Stimulated activated CD4-positive, alpha-beta T cell treated with anti-CD3 and anti-CD28 coated beads, TNF-alpha, amount 100 ng/mL, for 24 hours (primary cell): Measurements from ENCODE around the gene TUBB3.
"Not testable (repeated sequence)": the region's sequence is repeated elsewhere in the genome, so short reads cannot be mapped to it uniquely, and the experiment has no call there.

Experiments
- DNase-seq, 3 experiments: peaks; one replicate each; pipeline ENCODE4 v3.0.0-alpha.2; 2020; ENCODE audit warnings: low read depth in 3 of 3

TUBB3 gene

GRCh38 chr16:89965447-89966225 is 42.5 kb downstream of the TUBB3 start:
- DNase-seq: no peak

DNA sequence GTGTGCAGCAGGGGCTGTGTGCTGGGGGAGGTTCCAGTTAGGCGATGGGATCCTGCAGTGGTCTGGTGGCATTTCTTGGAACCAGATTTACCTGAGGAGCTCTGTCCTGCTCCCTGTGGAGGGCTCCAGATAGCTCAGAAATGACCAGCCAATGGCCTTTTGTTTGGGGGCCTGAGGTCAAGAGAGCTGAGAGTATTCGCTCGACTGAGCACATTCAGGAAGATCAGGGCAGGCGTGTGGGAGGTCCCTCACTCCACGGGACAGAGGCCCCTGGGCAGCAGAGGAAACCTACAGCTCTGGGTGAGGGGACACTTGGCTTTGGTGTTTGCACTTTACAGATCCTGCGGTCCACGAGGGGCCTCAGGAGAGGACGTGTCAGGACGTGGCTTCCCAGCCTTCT is 43.6 kb downstream of the TUBB3 start:
- DNase-seq: no peak

- not testable (repeated sequence) for DNase-seq
Measured at GRCh38 chr16:89967436-89967835, 44.3 kb downstream of the TUBB3 start.

- DNase-seq: not testable (repeated sequence)
Measured at GRCh38 chr16:89968074-89968473, 44.9 kb downstream of the TUBB3 start.

- DNase-seq: no peak
Measured at GRCh38 chr16:89969741-89970410, 46.7 kb downstream of the TUBB3 start.

DNA sequence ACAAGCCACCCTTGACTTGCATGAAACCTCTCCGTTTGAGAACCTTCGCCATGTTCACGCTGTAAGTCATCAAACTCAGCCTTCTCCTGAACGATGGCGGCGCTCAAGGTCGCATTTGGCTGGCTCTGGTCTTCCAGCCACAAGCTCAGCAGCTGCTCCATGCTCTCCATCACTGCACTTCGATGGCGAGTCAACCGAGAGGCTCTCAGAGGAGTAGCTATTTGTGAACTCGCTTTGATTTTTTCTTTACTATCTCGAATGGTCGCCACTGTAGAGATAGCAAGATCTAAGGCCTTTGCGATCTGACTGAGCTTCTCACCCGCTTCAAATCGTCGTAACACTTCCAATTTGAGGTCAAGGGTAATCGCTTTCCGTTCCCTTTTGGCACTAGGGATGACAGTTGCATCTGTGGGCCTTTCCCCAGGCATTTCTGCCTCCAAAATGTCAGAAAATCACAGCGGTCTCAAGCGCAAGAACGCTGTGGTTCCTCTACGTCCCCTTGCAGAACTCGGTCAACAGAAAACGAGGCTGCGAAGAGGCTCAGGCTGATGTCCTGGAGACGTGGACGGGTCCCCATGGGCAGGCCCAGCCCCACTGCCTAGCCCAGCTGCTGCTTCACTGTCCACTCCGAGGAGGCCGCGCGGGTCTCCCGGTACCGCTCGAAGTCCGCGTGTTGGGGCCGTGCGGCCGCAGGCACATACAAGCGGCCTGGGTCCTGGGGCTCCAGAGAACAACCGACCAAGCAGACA is 48.5 kb downstream of the TUBB3 start:
- no peak for DNase-seq

- DNase-seq: peak; percentile 78 to 86 (median 80)
Measured at GRCh38 chr16:89972244-89973234, 49.4 kb downstream of the TUBB3 start.

DNA sequence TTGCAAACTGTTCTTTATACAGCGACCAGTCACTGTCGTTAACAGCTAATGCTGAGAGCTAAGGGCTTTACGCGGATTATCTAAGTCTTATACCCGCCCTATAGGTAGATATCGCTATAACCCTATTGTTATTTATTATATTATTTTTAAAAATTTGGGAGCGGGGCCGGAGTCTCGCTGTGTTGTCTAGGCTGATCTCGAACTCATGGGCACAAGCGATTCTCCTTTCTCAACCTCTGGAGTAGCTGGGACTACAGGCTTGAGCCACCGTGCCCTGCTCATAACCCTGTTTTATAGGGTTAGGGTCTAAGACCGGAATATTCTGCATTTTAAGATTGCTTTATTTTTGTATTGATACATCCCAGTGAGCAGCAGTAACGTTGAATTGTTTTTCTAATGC is 50.1 kb downstream of the TUBB3 start:
- DNase-seq: no peak

DNA sequence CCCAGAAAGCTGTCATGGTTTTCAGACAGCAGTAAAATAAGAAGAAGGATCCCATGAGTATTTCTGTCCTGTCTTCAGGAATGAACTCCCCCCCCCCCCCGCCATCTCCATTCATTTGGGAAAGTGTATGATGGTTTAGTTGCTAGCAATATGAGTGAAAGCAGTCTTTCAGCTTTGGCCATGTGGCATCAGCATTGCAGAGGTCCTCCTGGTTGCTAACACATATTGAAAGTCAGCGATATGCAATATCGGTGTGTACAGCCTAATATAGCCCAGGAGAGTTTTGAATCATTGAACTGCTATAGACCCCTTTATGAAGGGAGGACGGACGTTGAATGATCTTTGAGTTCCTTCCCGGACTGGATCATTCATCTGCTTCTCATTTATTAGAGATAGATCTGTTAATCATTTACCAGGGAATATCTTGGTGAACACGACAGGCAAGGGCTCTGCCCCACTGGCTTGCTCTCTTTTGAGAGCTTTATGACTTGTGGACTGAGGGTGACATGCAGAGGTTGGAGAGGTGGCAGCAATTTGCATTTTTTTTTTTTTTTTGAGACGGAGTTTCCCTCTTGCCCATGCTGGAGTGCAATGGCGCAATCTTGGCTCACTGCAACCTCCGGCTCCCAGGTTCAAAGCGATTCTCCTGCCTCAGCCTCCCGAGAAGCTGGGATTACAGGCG is 50.7 kb downstream of the TUBB3 start:
- DNase-seq: no peak

DNA sequence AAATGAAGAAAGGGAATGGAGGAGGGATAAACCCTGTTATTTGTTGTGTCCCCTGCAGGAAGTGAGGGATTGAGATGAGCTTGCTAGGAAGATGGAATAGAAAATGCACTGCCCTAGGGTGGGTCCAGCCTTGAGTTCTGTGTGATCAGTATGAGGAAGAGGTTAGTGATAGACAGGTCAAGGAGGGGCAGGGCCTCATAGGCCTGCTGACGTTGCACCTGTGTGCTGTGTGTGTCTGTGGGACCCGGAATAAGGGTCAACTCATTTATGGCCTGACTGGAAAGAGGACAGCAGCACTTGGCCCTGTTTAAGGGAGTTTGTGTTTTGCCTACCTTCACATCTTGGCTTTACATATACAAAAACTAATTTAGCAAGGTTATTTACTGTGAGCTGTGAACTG is 51.7 kb downstream of the TUBB3 start:
- no peak for DNase-seq

- DNase-seq: peak in 1 of 3 experiments; percentile 28
Measured at GRCh38 chr16:89981414-89981813, 58.3 kb downstream of the TUBB3 start.

DNA sequence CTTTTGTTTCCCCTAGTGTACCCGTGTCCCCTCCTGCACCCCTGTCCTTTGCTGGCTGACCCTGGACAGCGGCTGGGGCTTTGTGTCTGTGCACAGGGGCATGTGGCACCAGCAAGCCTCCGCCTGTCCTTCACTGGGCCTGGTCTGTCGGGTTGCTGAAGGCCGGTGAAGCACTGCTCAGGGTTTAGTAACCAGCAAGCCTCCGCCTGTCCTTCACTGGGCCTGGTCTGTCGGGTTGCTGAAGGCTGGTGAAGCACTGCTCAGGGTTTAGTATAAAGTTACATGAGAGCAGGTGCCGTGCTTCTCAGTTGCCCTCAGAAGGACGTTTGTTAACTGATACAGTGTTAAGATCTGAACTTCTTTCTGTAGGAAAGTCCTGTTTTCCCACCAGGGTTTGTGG is 59.2 kb downstream of the TUBB3 start:
- DNase-seq: no peak

DNA sequence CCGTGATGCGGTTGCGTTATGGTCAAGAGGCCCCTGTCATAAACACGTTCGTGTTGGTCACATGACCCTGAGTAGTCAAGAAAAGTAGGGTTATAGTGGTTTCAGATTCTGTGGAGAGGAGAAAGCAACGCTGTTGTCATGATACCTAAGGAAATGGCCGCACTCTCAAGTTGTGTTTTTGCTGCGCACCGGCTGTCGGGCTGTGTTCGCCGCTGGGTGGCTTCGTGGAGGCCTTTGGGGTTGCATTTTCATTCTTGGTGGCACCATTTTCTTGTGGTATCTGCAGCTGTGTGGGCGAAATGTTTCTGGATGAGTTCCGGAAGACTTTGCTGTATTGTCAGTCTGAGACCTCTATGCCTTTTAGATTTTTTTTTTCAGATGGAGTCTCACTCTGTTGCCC is 60.4 kb downstream of the TUBB3 start:
- peak in 1 of 3 experiments; percentile 19 for DNase-seq

DNA sequence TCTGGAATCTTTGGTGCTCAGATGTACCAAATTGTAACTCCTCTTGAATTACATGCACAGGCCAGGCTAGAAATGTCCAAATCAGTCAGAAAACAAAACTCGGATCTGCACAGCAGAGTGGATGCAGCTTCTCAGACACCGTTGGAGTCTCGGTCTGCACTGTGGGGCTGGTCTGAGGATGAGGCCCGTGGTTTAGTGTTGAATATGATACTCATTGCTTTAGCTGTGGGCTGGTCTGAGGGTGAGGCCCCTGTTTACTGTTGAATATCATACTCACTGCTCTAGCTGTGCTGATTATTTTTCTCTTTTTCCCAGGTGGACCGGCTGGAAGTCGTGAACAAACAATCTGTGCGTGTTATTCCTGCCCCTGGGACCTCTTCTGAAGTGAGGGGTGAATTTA is 61.1 kb downstream of the TUBB3 start:
- no peak for DNase-seq

GRCh38 chr16:89985219-89985618 is 62.1 kb downstream of the TUBB3 start:
- DNase-seq: no peak
